ENCODE results near the gene PPP2R3C. TPM values are rescaled to one million over a fixed set of nuclear protein-coding genes. Genes with fewer than 3 reads are reported as not detected.
A peak's percentile ranks its signal among the peaks of the same experiment; 100 is the strongest.
"Not testable (repeated sequence)": the region's sequence is repeated elsewhere in the genome, so short reads cannot be mapped to it uniquely, and the experiment has no call there.

The PPP2R3C gene
- total RNA-seq, 1 experiment from 2014 or later, result 59.8 TPM

DNA sequence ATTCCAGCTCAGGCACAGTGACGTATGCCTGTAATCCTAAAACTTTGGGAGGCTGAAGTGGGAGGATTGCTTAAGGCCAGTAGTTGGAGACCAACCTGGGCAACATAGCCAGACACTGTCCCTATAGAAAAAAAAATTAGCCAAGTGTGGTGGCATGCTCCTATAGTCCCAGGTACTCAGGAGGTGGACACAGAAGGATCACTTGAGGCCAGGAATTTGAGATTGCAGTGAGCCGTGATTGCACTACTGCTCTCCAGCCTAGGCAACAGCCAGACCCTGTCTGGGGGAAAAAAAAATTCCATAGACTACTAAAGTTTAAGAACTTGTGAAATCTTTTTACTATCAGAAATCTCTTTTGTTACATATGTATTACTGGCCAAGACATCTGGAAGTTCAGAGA lies 69.2 kb downstream of the PPP2R3C start:
- no peak for DNase-seq (ENCODE audit: low read depth)

DNA sequence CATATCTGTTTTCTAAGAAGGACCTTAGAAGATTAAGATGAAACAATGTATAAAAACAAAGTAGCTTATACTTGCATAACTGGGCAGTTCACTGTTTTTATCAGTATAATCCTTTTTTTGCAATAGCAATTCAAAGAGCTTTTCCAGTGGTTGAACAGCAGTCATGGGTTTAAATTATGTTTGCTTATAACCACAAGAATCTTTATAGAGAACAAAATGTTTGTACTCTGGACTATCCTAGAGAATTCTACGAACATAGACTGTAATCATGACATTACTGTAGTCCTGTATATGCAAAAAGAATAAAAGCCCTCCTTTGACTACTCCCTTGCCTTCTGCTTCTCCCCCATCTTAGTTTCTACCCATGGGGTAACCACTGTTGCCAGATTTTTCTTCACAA lies 70.0 kb downstream of the PPP2R3C start:
- no peak for DNase-seq (ENCODE audit: low read depth)

DNA sequence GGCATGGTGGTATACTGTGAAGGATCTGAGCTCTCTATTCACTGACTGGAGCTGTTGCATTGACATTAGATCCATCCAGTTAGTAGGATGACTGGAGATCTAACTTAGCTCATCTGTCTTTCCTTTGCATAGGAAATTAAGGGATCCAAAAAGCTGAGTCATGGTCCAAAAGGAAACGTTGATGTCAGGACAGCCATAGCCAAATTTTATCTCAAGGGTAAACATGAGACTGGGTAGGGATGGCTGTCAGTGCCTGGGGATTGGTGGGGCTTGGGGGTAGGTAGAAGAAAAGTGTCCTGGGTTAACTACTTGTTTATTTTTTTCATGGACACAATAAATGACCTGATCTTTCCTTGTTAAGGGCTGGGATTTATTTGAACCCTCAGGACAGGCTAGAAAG lies 71.1 kb downstream of the PPP2R3C start:
- DNase-seq (ENCODE audit: low read depth), result peak; percentile 61

DNA sequence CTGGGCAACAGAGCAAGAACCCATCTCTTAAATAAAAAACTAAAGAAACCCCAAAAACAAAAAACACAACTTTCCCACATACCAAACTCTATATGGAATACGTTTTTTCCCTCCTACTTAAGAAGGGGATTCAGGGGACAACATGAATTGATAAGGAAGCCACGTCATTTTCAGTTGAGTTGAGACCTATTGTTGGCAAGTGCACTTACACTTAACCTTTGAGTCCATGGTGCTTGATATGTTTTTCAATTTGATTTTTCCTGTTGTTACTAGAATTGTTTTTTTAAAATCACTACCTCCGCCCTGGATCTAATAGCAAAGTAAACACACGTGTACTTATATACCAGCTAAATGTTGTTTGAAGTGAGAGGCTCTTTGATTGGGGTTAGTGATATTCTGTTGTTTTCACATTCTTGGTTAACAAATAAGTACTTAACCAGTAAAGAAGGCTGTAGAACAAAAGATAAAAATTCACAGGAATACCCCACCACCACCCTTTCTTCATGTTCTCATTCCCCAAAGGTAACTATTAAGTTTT lies 73.7 kb downstream of the PPP2R3C start:
- no peak for DNase-seq (ENCODE audit: low read depth)

DNA sequence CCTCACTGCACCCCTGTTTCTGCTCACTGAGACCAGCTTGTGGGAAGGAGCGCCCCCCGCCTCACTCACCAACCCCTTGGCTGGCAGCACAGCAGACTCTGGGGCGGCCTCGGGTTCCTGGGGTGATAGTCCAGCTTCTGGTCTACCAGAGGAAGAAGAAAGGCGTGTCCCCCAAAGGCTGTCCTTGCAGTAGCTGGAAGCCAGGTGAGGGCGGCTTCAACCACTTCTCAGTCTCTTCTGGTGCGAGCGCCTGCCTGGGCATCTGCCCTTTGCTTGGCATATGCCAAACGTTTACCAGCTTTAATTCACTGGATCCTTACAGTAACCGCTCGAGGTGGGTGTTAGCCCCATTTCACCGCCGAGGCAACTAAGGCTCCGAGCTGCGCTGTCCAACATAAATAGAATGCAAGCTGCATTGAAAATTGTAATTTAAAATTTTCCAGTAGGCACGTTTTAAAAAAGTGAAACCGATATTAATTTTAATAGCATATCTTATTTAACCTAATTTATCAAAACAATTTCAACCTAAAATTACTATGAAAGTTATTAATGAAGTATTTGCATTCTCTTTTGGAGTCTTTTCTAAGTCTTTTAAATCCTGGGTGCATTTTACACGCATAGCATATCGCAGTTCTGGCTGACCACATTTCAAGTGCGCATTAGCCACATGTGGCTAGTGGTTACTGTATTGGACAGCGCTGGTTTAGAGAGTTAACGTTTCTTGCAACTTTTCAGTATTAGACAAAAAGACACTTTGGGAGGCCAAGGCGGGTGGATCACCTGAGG lies 74.8 kb downstream of the PPP2R3C start:
- peak; percentile 32 for DNase-seq (ENCODE audit: low read depth)

DNA sequence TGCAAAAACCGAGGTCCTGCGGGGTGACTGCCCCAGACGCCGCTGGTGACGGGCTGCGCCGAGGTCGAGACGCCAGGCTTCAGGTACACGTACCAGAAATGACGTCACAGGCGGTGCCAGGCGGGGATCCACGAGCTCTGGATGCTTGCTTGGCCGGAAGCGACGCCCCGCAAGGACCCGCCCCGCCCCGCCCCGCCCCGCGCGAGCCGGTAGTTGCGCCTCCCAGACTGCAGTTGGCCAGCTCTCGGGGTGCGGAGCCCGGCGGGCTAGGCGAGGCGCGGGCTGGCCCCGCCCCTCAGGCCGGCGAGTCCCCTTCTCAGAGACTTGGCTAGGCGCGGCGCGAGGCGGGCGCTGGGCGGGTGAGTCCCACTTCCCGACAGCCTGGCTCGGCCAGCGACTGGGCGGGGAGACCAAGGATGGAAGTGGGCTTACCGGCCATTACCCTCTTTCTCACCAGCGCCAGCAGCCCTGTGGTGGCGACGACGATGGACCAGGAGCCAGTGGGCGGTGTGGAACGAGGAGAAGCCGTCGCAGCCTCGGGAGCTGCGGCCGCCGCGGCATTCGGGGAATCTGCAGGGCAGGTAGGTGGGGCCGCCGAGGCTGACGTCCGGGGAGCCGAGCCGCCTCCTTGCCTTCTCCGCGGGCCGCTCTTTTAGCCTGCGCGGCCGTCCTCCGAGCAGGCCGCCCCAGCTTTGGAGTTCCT lies 75.6 kb downstream of the PPP2R3C start, which contains the start of gene FAM177A1:
FAM177A1 (plus strand) TSS at position 225 of the 703 bp plus-strand sequence; CDS start at position 417, 192 bp downstream.
- peak; percentile 95 for DNase-seq (ENCODE audit: low read depth)

DNA sequence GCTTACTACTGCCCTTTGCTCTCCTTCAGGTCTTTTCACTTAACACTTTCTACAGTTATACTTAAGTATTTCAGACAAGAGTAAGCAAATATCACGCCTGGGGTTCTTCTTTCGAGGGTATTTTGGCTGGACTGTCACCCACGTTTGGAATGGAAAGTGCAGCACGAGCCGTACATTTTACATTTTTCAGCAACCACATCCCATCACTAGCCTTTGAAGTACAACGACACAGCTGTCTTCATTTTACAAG lies 76.1 kb downstream of the PPP2R3C start:
- DNase-seq (ENCODE audit: low read depth), result no peak

DNA sequence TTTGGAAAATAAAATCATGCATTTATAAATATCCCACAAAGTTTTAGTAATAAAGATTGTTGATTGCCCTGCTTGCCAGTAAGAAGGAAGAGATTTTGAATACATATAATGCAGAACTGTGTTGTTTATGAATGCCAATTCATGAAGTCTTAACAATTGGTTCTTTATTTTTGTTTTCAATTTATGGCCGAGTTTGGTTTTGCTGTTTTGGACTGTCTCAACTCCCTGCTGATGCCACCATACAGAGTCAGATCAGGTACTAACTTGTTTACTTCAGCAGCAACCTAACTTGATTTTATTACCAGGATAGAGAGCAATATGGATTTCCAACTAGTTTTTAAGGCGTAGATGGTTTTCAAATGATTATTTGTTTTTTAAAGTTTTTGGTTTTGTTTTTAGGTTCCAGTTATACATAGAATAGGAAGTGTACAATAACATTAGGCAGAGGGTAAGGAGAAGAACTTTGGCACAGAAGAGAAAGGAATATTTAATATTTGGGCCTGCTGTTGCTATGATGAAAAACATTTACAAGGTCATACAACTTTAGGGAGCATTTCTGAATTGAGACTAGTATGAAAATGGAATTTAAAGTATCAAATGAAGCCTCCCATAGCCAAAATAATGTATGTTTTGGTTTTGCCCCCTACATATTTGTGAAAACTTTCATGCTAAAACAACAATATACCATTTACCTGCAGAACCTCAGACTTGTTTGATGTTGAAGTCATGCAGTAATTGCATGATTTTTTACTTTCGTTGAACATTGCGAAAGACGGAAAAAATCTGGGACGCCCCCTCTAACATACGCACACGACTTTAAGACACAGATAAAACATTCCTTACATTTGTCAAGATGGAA lies 76.6 kb downstream of the PPP2R3C start:
- no peak for DNase-seq (ENCODE audit: low read depth)

DNA sequence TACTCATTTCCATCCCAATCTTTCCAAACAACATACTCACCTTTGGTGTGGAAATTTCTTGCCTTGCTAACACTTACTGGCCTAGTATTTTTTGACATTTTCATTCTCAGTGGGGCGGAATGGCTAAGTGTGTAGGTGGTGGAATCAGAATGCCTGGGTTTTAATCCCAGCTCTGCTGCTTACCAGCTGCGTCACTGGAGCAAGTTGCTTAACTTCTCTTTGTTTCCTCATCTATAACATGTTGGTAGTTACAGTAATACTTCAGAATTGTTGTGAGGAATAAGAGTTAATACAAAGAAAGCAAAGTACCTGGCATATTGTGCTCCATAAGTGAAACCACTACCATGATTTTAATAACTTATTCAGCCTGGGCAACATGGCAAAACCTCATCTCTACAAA lies 78.7 kb downstream of the PPP2R3C start:
- no peak for DNase-seq (ENCODE audit: low read depth)

DNA sequence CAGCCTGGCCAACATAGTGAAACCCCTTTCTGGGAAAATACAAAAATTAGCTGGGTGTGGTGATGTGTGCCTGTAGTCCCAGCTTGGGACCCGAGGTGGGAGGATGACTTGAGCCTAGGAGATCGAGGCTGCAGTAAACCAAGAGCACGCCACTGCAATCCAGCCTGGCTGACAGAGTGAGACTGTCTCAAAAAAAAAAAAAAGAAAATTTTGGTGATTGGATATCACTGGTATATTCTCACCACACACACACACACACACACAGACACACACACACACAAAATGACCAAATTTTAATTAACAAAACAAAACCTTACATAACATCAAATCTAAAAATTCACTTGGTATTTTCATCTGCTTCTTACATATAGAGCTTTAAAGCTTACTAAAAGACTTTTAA lies 79.2 kb downstream of the PPP2R3C start:
- no peak for DNase-seq (ENCODE audit: low read depth)

DNA sequence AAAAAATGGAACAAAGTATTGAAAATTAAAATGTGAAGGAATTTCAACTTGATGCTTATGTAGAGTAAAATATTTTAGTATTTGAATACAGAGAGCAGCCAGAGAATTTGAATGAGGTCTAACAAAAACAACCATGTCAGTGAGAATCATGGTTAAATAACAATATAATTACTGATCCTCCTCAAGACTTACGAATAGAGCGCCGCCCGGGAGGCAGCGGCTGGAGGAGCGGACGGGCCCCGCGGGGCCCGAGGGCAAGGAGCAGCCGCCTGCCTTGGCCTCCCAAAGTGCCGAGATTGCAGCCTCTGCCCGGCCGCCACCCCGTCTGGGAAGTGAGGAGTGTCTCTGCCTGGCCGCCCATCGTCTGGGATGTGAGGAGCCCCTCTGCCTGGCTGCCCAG lies 83.5 kb downstream of the PPP2R3C start:
- DNase-seq (ENCODE audit: low read depth), result not testable (repeated sequence)

Other genes with a start within 250 kb of the PPP2R3C start
- 24.0 and 26.4 TPM in 2 replicates for gene BAZ1A, start 246.6 kb downstream of the PPP2R3C start, total RNA-seq (2014; rRNA removed; shearing (Covaris generic))
- gene SRP54, start 139.0 kb downstream of the PPP2R3C start, total RNA-seq (2014; rRNA removed; shearing (Covaris generic)), result 84.7 and 89.6 TPM in 2 replicates
- 41.2 and 53.7 TPM in 2 replicates for gene FAM177A1, start 75.7 kb downstream of the PPP2R3C start, total RNA-seq (2014; rRNA removed; shearing (Covaris generic))
- 21.5 and 32.7 TPM in 2 replicates for gene PRORP, start 562 bp upstream of the PPP2R3C start, total RNA-seq (2014; rRNA removed; shearing (Covaris generic))
- gene PSMA6, start 170.4 kb upstream of the PPP2R3C start, total RNA-seq (2014; rRNA removed; shearing (Covaris generic)), result 371 and 402 TPM in 2 replicates

All from RPMI7951 (cell line).